ENCODE measurements around the gene GSG1L.

DNA sequence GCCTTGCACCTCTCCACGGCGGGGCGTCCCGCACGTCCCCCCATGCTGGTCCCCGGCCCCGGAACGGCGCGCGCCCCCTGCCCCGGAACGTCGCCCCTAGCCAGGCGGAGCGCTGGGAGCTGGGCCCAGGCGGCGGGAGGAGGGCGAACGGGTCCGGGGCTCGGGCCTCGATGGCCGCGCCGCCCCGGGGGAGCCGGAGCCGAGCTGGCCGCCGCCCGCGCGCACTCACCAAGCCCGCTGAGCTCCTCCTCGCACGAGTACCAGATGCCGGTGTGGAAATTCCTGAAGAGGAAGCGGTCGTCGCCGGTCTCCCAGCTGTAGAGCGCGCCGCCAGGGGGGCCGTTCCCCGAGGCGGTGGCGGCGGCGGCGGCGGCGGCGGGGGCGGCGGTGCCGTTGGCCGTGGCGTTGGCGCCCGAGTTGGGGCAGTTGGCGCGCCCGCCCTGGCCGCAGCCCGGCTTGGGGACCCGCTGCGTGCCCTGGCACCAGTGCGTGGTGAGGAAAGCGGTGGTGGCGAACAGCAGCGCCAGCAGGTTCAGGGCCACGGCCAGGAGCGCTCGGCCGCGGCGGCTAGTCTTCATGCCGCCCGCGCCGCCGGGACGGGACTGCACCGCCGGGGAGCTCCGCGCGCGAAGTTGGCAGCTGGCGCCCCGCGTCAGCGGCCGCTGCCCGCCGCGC is 530 bp downstream of the GSG1L start:
- TF ChIP-seq, protein P1, sequence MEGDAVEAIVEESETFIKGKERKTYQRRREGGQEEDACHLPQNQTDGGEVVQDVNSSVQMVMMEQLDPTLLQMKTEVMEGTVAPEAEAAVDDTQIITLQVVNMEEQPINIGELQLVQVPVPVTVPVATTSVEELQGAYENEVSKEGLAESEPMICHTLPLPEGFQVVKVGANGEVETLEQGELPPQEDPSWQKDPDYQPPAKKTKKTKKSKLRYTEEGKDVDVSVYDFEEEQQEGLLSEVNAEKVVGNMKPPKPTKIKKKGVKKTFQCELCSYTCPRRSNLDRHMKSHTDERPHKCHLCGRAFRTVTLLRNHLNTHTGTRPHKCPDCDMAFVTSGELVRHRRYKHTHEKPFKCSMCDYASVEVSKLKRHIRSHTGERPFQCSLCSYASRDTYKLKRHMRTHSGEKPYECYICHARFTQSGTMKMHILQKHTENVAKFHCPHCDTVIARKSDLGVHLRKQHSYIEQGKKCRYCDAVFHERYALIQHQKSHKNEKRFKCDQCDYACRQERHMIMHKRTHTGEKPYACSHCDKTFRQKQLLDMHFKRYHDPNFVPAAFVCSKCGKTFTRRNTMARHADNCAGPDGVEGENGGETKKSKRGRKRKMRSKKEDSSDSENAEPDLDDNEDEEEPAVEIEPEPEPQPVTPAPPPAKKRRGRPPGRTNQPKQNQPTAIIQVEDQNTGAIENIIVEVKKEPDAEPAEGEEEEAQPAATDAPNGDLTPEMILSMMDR (conservative IDR thresholded peaks at IDR 0.05) = no peak
- TF ChIP-seq EZH2 (IDR thresholded peaks at IDR 0.05; ENCODE audit: low read depth) = no peak

Data from PC-9 (cell line).